NCI-H2107 treated with DMSO at 0.1 percent for 48 hours (cell line): ENCODE results near the gene FLNC.

ENCODE experiments used
- DNase-seq: peaks from one replicate; lab custom pipeline; 2025; ENCODE audit not compliant: unreplicated experiment; lab: John Stamatoyannopoulos, UW

Gene FLNC

GRCh38 chr7:128831178-128831993 is 1.2 kb downstream of the FLNC start:
- no peak for DNase-seq

- DNase-seq, result no peak
Measured at GRCh38 chr7:128831994-128832879, 2.0 kb downstream of the FLNC start.

GRCh38 chr7:128832880-128833147 is 2.6 kb downstream of the FLNC start:
- DNase-seq, result no peak

- peak; percentile 54 for DNase-seq
Measured at GRCh38 chr7:128833148-128833945, 3.1 kb downstream of the FLNC start.

GRCh38 chr7:128833946-128834325 is 3.7 kb downstream of the FLNC start:
- no peak for DNase-seq

- no peak for DNase-seq
Measured at GRCh38 chr7:128835231-128835751, 5.1 kb downstream of the FLNC start.

GRCh38 chr7:128835790-128836641 is 5.8 kb downstream of the FLNC start:
- DNase-seq, result no peak

GRCh38 chr7:128836729-128837348 is 6.6 kb downstream of the FLNC start:
- DNase-seq, result no peak

GRCh38 chr7:128837521-128837921 is 7.3 kb downstream of the FLNC start:
- no peak for DNase-seq

GRCh38 chr7:128838109-128838779 is 8.0 kb downstream of the FLNC start:
- no peak for DNase-seq

- no peak for DNase-seq
Measured at GRCh38 chr7:128838981-128839731, 8.9 kb downstream of the FLNC start.

GRCh38 chr7:128839751-128840177 is 9.6 kb downstream of the FLNC start:
- DNase-seq, result no peak

GRCh38 chr7:128840326-128841170 is 10.3 kb downstream of the FLNC start:
- no peak for DNase-seq

GRCh38 chr7:128841171-128841690 is 11.0 kb downstream of the FLNC start:
- no peak for DNase-seq

- DNase-seq, result no peak
Measured at GRCh38 chr7:128841921-128842673, 11.9 kb downstream of the FLNC start.

GRCh38 chr7:128842674-128843641 is 12.8 kb downstream of the FLNC start:
- no peak for DNase-seq
